HFFc6 (cell line): Measurements from ENCODE around the gene TCIRG1. TPM values are rescaled to one million over a fixed set of nuclear protein-coding genes. Genes with fewer than 3 reads are reported as not detected.

ENCODE experiments used
- DNase-seq: peaks from one replicate; pipeline ENCODE4 v3.0.0-alpha.2; 2018
- H3K27ac Mint-ChIP-seq: 2 replicates; pipeline ENCODE4 v1.8.0; 2020; ENCODE audit warnings: mild to moderate bottlenecking, mixed read lengths
- H3K27me3 Mint-ChIP-seq: 2 replicates; pipeline ENCODE4 v1.8.0; 2021; ENCODE audit warnings: mild to moderate bottlenecking, moderate library complexity, mixed read lengths; ENCODE audit not compliant: insufficient read depth
- H3K36me3 Mint-ChIP-seq: 2 replicates; pipeline ENCODE4 v1.8.0; 2021; ENCODE audit warnings: low read depth, mixed read lengths
- H3K4me1 Mint-ChIP-seq: 2 replicates; pipeline ENCODE4 v1.8.0; 2020; ENCODE audit warnings: low read depth, mixed read lengths
- H3K4me3 Mint-ChIP-seq: 2 replicates; pipeline ENCODE4 v1.8.0; 2020; ENCODE audit warnings: mild to moderate bottlenecking, moderate library complexity, mixed read lengths
- H3K9me3 Mint-ChIP-seq: 2 replicates; pipeline ENCODE4 v1.8.0; 2020; ENCODE audit warnings: mild to moderate bottlenecking, mixed read lengths
- total RNA-seq, 6 experiments: library from RNA; stranded (reverse); fragmentation: NEBNext Ultra II Directional; extraction: Animal tissue kit (Norgen Biotek cat#: 25700); gene quantifications; 2 replicates in 1 of 6; 3 replicates in 5 of 6; pipeline ENCODE4 v1.2.3, GENCODE V29; 2021
- TF ChIP-seq, protein P1 (sequence below): fragments of 200-600 bp; sonication (generic); IDR thresholded peaks from 2 replicates; pipeline ENCODE4 v1.5.0; 2021; ENCODE audit warnings: antibody characterized with exemption, mild to moderate bottlenecking

TCIRG1 gene
- total RNA-seq, 6 experiments from 2014 or later = 113 to 150 (median 131) TPM

DNA sequence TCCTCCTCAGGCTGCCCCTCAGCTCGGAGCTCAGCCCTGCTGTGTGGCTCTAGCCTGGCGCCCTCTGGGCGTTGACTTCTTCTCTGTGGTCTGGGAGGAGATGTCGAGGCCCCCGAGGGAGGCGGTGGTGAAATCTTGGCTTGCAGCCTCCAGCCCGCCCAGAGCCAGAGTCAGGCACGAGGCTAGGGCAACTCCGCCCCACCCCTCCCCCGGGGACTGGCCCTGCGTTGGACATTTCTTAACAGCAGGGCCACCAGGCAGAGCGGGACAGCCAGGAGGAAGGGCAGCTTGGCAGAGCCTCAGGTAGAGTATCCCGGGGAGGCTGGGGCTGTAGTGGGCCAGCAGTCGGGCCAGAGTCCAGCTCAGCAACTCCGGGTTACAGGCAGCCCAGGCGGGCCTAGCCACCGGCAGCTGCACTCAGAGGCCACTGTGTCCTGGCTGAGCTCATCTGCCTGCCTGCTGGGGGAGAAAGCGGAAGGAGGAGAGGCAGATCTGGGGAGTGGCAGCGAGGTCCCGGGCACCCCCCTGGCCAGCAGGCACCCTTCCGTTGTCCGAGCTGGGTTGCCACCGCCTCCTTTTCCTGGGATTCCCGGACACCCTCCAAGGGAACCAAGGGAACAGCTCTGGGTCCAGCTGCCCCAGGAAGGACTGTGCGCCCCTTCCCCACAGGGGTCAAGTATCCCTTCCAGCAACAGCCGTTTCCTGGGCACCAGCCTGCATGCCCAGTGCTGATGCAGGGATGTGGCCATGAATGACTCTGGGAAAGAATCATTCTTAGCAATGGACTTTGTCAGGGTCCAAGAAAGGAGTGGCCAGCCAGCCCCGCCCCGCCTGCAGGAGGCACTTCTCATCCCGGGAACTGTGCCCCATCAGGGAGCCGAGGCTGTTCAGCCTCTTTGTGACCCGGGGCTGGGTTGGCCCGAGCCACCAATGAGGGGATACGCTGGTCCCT, 28.5 kb upstream of the TCIRG1 start, which contains the start of gene ALDH3B1:
ALDH3B1 (plus strand) TSS at position 238 of the 952 bp plus-strand sequence. CDS start 4,971 bp downstream, outside the sequence.
- H3K27me3 Mint-ChIP-seq = peaks cover 5% of the 10 kb centered on the region
- no peaks in the 10 kb centered on the region for H3K9me3 Mint-ChIP-seq
- peaks cover 5% of the 10 kb centered on the region for H3K36me3 Mint-ChIP-seq
- H3K4me1 Mint-ChIP-seq = peaks cover 63% of the 10 kb centered on the region
- peak within 1 kb of the TSS; percentile 97 for H3K27ac Mint-ChIP-seq
- DNase-seq = peak; percentile 85
- H3K4me3 Mint-ChIP-seq = peak within 1 kb of the TSS; percentile 91
- TF ChIP-seq, protein P1, sequence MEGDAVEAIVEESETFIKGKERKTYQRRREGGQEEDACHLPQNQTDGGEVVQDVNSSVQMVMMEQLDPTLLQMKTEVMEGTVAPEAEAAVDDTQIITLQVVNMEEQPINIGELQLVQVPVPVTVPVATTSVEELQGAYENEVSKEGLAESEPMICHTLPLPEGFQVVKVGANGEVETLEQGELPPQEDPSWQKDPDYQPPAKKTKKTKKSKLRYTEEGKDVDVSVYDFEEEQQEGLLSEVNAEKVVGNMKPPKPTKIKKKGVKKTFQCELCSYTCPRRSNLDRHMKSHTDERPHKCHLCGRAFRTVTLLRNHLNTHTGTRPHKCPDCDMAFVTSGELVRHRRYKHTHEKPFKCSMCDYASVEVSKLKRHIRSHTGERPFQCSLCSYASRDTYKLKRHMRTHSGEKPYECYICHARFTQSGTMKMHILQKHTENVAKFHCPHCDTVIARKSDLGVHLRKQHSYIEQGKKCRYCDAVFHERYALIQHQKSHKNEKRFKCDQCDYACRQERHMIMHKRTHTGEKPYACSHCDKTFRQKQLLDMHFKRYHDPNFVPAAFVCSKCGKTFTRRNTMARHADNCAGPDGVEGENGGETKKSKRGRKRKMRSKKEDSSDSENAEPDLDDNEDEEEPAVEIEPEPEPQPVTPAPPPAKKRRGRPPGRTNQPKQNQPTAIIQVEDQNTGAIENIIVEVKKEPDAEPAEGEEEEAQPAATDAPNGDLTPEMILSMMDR = peak; percentile 36; the same call in 1 of the 2 replicates

DNA sequence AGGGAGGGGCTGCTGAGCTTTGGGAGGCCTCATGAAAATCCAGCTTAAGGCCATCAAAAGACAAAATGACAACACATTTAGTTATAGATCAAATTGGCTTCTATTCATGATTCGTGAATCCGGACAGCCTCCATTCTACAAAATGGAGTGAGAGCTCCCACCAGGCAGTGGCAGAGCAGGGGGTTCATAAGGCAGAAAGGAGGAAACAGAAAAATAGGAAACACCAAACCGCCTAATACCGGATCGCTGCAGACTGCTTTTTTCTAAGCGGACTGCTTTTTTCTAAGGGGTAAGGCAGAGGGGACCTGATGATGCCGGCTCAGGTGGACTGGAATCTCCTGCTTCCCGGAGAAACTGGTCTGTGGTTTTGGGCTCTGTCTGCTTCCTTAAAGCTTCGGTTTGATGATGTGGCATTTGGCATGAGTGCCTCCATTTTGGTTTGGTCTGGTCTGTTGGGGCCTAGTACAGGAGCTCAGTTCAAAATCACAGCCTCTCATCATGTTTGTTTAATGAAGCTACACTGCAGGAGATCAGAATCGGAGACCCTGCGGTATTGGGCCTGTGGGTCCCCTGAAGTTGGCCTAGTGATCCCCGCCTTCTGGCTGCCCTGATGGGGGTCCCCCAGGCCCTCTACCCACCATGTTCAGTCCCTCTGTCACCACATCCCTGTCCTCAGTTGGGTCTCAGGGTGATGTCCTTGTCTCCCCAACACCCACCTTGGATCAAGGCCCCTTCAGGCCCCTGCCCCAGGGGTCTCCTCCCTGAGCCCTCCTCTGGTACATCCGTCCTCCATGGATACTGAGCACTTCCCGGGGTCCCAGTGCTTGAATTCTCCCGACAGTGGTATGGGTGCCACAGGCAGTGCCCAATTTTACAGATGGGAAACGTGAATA, 27.5 kb upstream of the TCIRG1 start:
- H3K36me3 Mint-ChIP-seq = peaks cover 5% of the 10 kb centered on the region
- TF ChIP-seq, protein P1 = no peak
- peaks cover 5% of the 10 kb centered on the region for H3K27me3 Mint-ChIP-seq
- H3K4me3 Mint-ChIP-seq = peak overlapping the region; percentile 91
- H3K27ac Mint-ChIP-seq = peak overlapping the region; percentile 97
- H3K4me1 Mint-ChIP-seq = peaks cover 64% of the 10 kb centered on the region
- no peak for DNase-seq
- no peaks in the 10 kb centered on the region for H3K9me3 Mint-ChIP-seq

DNA sequence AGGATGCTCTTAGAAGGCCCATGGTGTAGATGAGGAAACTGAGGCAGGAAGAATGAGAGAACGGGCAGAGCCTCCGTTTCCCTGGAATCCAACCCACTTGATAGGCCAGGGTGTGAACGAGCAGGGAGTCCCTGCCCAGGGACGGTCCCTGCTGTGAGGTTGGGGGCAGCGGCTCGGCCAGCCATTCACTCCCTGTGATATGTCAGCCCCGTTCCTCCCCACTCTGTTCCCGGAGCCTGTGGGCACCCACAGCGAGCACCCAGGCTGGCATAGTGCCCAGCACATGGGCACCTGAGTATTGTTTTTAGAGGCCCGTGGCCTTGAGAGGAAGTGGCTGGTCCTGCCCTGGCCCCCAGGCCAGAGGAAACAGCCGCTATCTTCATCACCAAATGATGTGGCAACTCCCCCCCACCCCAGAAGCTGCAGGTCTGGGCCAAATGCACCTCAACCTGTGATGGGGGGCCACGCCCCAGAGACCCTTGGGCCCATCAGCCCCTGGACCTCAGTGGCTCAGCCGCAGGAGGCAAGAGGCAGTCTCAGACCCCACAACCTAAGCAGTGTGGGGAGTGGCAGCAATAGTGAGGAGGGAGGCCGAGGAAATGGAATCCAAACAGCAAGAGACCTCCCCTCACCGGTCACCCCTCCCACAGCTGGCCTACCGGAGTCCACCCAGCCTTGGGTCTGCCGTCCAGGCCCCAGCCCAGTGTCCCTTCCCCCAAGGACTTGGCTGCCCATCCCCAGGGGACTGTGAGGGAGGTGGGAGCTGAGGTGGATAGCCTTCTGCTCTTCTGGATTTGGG, 26.6 kb upstream of the TCIRG1 start:
- no peak for DNase-seq
- Mint-ChIP-seq H3K27ac (peak overlapping the region; percentile 97), H3K36me3 (peaks cover 5% of the 10 kb centered on the region), H3K4me1 (peaks cover 71% of the 10 kb centered on the region), H3K4me3 (peak overlapping the region; percentile 91), H3K27me3 (peaks cover 5% of the 10 kb centered on the region), H3K9me3 (no peaks in the 10 kb centered on the region)
- TF ChIP-seq, protein P1 = no peak

DNA sequence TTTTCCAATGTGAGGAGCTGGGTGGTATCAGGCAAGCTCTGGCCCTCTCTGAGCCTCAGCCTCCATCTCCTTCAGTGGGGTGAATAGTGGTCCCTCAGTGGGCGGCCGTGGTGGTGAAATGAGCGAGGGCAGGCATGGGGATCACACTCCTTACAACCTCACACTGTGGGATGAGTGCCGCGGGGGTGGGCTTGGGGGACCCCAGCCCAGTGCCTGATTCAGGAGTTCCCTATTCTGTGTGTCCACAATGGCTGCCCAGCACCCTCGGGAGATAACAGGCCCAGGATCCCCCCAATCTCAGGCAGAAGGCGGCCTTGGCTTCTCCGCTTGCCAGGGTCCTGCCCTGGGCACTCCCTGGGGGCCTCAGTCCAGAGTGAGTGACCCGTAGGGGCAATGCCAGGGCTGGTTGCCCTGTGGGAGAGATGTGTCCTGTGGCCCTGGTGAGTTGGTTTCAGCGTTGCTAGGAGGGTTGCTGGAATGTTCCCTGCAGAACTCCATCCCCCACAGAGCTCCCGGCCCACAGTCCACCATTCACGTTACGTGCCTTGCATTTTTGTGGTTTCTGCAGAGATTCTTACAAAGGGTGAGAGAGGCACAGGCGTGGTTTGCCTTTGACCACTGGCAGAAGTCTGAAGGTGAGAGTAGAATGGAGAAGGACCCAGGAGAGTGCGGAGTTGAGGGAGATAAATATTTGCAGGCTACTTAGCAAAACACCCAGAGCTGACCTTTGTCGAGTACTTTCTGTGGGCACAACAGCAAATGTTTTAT, 25.8 kb upstream of the TCIRG1 start:
- H3K9me3 Mint-ChIP-seq = no peaks in the 10 kb centered on the region
- H3K4me1 Mint-ChIP-seq = peaks cover 74% of the 10 kb centered on the region

More for the DNA sequence above, 25.8 kb upstream of the TCIRG1 start:
- TF ChIP-seq, protein P1 = no peak
- H3K4me3 Mint-ChIP-seq = peak overlapping the region; percentile 78
- H3K27me3 Mint-ChIP-seq = peaks cover 10% of the 10 kb centered on the region
- peak overlapping the region; percentile 97 for H3K27ac Mint-ChIP-seq
- peaks cover 5% of the 10 kb centered on the region for H3K36me3 Mint-ChIP-seq
- peak; percentile 97 for DNase-seq
